HG03108 (cell line): Measurements from ENCODE around the gene ZFHX3.
A peak's percentile ranks its signal among the peaks of the same experiment; 100 is the strongest.

Source experiments
- ATAC-seq: cut with Tn5 transposase; IDR thresholded peaks from one replicate; pipeline ENCODE4 v1.9.1; 2021; ENCODE audit warnings: moderate library complexity; ENCODE audit not compliant: unreplicated experiment

Gene ZFHX3

DNA sequence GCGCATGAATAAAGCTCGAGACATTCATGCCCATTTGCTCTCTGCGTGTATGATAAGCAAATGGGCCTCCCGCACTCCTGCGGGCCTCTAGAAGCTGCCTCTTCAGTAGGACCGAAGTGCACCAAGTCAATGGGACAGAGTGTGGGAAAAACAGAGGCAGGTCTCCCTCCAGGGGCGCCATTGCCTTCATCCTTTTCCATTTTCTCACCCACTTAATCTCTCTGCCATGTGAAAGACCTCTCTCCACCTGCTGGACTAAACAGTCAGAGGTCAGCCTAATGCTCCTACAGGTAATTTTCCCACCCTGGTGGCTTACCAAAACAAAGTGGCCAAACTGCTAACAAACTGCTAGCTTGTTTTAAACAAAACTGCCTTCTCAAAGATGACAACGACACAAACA is 210.9 kb downstream of the ZFHX3 start:
- ATAC-seq: no peak

DNA sequence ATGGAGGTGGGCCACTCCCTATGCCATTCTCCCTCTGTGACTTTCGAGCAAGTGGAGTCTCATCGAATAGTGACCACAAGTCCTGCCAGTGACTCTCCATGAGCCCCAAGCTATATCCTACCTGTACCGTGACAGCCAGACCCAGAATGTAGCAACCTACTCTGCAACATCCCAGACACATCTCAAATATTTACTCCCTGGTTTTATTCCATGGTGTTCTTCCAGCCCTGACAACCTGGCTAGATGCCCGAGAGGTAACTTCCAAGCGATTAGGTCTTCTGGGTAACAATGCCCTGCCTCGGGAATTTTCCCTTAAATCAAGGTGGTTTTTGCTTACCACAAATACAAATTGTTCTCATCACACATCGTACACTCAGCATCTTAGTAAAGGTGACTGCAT is 211.7 kb downstream of the ZFHX3 start:
- ATAC-seq: no peak

DNA sequence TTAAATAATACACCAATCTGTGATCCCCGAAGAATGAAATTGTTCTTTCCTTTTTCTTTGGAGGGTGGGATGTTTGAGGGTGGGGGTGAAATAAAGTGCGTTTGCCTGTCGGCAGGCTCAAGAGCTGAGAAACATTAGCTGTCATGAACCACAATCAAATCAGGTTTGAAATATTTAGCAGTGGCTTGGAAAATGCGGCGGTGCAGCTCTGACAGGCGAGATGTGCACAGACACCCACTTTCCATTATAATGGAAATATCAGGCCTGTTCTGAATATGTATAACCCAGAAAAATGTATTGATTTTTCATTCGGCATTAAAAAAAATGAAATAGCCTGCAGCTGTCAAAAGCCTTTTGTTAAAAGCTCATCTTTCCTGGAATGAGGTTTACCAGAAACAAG is 212.8 kb downstream of the ZFHX3 start:
- ATAC-seq: no peak

DNA sequence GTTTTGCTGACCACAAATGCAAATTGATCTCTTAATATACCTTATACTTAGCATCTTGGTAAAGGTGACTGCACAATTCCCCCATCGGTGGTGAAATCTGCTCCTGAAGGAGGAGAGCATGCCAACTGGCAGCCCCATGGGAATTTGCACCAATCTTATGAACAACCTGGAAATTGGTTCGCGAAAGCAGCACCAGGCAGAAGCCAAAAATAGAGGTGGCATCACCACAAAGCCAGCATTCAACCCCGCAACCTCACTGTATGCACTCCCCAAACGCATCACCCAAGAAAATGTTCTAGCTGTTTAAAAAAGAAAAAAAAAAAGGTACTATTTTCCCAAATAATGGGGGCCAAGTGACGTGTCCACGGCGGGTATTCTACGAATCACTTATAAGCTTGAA is 213.4 kb downstream of the ZFHX3 start:
- no peak for ATAC-seq

DNA sequence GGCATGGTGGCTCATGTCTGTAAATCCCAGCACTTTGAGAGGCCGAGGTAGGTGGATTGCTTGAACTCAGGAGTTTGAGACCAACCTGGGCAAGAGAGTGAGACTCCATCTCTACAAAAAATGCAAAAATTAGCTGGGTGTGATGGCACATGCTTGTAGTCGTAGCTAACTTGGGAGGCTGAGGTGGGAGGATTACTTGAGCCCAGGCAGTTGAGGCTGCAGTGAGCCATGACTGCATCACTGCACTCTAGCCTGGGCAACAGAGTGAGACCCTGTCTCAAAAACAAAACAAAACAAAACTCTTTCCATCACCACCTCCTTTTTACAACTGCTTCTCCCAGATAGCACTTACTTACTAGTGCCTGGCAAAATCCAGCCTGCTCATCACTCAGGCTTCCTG is 214.0 kb downstream of the ZFHX3 start:
- no peak for ATAC-seq

DNA sequence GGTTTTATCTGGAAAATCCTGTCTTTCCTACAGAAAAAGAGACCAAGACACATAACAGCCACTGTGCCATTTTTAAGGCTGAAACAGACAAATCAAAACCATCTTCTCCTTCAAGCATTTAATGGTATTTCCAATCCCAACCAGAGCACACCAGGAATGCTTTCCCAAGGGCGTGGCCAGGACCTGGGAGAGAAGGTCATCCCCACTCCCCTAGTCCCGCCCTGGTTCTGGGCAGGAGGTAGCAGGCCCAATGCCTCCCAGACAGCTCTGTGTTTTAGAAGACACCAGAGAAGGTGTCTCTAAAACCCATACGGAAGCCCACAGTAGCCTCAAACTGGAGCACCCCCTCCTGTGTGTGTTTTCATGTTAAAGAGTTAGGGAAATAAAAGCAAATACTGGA is 214.4 kb downstream of the ZFHX3 start:
- no peak for ATAC-seq

DNA sequence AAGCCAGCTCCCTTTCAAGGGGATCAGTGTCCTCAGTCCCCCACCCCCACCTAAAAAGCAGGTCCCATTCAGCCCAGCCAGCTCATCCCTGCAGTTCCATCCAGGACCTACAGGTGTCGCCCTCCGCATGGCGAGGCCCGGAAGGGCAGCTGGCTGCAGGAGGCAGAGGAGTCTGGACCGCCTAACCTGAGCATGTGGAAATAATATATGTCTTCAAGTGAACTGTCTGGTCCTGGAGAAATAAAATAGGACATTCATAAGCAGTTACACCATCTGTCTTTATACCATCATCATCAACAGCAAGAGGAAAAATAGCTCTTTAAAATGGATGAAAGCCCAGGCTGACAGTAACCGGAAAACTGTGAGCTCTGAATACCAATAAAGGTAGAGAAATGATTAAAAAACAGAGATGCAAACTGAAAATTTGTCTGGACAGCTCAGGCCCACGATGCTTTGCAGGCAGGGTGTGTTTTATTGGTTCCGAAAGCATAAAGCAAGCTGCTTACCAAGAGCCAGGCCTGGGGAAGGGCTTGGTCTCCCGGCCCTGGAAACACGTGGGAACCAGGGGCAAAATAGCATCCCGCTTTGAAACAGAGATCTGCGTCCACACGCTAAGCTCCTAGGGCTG is 215.2 kb downstream of the ZFHX3 start:
- ATAC-seq: peak; percentile 73

DNA sequence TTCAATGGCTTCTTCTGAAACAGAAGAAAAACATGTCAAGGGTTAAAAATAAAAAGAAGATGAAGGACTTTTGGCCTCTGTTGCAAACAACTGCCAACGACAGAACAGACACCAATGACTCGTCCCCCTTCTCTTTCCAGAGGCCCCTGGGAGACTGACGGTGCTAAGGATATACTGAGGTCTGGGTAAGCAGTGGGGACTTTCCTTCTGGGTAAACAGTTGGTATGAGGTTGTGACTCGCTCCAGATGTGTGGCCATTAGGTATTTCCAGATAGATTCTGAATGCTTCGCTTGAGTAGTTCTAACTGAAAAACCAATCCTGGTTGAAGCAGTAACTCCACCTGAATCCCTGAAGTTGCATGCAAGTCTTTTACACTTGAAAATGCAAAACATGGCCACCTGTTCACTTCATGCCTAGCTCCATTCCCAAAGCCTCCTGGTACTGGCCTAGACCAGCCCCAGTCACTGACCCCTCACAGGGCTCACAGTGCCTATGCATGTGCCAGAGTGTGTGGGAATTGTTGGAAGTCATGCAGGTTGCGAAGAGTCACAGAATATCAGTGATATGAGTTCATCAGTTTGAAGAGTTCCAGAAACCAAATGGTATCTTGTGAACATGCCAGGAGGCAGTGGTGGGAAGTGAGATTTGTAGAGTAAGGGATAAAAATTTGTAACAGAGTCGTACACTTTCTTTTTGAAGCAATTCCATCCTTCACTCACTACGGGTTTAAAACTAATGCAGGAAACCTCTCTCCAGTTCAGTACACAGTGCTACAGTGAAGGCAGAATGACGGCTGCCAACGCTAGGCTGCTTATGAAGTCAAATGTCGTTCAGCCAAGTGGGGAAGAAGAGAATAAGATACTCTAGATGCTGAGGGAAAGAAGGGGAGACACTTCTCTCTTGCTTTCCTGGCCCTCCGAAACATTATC is 217.8 kb downstream of the ZFHX3 start:
- ATAC-seq: no peak

DNA sequence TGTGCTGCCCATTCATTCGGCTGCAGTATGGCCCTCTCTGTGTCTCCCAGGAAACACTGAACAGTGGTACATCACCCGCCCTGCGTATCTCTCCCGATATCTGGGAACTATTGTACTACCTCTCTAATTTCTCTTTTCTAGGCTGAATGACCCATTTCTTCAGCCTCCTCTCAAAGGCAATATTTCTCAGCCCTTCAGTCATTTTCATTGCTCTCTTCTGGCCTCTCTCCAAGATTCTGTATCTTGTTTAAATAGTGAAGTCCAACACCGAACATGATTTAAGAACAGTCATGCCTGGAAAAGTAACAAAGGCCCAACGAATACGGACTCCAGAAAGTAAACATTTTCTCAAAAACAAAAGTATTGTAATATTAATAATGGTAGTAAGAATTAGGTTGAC is 220.1 kb downstream of the ZFHX3 start:
- ATAC-seq: no peak

DNA sequence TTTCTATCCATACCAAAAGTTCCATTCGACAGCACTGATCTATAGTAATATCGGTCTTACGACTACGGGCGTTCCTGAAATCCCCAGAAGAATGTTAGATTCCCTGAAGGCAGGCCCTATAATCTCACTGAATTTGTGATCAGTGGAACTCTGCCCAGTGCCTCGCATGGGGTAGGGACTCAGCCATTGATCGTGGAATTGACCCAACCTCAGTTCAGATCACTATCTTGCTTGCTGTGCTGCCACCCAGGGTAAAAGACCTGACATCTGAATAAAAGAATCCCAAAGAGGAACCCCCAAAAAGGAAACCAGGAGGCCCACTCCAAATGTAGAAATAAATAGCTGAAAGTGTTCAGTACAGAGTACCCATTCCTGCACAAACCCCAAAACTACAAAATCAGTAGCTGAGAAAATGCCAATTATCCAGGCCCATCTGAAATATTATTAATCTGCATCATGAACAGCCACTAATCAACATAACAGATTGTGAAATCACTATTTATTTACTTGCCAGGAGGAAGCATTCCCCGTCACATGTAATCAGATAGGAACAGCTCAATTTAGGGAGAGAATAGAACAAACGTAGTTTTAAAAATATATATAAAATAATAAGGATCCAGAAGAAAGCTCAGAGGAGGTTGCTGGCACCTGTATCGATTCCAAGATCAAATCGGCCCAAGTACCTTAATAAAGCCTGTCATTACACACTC is 221.9 kb downstream of the ZFHX3 start:
- ATAC-seq: no peak

DNA sequence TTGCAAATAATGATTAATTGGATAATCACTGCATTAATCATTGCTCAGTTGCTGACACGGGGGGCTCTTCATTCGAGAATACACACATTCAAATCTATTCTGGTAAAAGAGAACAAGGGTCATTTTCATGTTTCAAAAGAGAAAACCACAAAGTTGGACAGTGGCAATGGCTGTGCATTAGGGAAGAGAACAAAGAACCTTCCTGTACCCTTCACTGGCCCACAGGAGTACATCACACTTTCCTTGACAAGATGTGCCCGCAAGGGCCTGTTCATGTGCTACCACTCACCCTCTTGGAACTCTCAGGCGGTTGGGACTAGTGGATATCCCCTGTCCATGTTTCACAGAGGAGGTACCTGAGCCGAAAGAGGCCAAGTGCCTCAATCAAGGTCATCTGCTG is 223.2 kb downstream of the ZFHX3 start:
- ATAC-seq: no peak

DNA sequence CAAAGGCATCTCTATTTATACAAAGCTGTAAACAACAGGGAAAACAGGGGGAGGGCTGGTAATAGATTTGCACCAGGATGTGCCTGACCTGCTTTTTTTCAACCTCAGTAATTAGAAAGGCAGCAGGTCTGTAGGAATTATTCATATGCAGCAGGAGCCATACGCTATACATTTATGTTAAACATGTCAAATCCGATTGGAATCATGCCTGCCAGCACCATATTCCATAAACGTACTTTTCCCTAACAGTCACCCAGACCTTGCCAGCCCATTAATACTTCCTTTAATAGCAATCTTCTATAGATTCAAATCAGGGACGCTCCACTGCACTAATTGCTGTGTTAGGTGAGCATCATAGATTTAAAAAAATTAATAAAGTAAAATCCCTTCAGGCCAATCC is 223.9 kb downstream of the ZFHX3 start:
- no peak for ATAC-seq

DNA sequence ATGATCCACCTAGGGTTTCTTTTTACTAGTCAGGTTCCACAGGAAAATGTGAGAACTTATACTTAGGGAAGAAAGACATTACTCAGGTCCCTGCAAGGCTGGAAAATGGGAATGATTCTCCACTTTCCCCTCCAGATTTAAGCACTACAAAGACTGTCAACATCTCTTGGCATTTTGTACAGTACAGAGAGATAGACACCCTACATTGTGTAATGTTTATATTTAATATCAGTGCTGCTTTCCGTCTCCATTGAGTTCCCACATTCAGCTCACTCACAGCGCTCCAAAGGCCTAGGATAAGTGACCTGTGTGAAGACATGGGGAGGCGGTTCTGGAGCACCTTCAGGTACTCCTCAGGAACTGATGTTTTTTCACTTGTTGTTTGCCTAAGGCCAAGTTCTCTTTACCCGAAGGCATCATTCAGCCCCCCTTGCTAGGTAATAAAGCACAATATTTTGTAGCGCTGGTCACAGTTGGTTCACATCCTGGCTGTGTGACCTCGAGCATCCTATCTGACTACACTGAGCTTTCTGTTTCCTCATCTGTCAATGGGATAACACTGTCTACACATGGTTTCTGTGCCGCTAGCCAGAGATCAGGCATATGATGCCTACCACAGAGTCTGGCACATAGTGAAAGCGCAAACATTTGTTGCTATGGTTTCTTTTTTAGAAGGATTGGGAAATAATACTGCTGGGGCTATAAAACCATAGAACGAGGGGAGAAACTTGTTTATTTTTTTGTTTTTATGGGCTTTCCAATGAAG is 226.6 kb downstream of the ZFHX3 start:
- ATAC-seq: no peak

DNA sequence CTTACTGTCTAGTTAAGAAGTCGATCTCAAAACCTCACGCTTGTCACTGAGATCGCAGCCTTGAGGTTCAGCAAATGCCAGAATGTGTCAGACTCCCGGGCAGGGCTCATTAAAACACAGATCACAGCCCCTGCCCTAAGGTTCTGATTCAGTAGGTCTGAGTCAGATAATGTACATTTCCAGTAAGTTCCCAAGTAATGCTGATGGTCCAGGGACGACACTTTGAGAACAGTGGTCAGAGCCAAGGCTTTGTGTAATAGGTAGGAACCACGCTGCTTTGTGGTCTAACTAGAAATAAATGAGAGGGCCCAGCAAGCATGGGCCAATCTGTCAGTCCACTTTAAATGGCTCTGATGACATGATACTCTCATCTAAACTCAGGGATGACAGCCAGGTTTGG is 228.6 kb downstream of the ZFHX3 start:
- no peak for ATAC-seq

DNA sequence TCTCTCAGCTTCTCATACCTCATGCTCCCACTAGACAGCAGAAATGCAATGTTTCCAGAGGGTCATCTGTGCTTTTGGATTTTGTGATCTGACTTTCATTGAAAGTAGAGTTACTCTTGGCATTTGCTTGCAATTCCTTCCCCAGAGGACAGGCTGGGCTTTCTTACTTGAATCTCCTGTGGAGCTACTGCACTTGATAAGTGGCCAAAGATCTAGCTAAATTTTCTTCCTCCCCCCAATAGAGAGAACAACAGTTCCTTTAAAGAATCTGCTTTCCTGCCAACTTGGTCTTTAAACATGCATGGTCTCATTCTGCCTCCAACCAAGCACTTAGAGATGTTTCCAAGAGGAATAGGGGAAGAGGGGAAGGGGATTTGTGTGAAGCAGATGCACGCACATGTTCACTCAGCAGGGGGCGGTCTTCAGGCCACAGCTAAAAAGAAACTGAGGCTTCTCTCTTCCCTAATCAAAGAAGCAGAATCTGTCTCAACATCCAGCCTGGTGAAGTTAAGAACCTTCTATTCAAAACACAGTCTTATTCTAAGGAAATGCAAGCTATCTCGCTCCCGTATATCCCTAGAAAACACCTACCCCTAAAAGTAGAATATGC is 229.6 kb downstream of the ZFHX3 start:
- no peak for ATAC-seq

DNA sequence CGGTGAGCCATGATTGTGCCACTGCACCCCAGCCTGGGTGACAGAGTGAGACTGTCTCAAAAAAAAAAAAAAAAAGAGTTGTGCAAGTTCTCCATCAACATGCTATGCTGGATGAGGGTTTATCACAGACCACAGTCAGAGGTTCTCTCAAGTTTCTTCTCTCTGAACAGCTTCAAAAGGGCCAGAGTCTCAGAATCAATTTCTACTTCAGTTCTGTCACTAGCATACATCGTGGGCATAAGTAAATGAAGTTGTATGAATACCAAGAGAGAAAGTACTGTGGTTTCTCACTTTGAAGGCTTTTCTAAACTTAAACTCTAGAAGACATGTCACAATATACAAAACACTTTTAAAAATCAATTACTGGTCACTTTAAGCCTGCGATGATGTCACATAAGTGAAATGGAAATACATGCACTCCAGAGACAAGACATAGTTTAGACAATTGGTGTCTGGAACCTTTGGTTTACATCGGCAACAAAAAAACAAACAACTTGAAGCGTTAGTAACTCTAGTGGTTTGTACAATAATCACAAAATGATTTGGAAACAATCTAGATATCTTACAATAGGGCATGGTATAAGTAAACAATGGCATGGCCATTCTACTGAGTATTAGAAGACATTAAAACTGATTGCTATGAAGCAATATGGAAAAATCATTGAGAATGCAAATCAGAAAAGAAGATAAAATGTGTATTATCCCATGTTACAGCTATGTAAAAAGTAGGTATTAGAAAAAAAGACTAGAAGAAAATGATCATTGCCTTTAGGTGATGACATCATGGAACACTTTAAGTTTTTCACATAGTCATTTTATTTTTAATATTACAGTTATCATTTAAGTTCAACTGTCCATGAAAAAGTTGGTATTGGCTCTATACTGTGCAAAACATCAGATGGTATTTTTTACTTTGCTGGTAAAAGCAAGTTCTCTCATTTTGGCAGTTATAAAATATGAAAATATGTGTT is 232.3 kb downstream of the ZFHX3 start:
- ATAC-seq: no peak

DNA sequence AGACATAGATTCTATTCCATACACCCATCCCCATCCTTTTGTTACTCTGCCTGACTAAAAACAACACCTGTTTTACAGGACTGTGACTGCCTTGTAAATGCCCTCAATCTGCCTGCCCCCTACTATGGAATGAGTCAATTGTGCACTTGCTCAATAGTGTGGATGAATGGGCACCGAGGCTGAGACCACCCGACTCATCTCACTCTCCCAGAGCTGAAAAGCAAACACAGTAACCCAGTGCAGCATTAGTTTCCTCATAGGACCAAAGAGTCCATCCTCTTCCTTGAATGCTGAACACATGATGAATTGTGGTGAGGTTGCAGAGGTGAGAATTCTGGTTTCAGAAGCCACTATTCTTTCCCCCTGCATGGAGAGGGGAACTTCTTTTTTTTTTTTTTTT is 233.7 kb downstream of the ZFHX3 start:
- ATAC-seq: no peak

DNA sequence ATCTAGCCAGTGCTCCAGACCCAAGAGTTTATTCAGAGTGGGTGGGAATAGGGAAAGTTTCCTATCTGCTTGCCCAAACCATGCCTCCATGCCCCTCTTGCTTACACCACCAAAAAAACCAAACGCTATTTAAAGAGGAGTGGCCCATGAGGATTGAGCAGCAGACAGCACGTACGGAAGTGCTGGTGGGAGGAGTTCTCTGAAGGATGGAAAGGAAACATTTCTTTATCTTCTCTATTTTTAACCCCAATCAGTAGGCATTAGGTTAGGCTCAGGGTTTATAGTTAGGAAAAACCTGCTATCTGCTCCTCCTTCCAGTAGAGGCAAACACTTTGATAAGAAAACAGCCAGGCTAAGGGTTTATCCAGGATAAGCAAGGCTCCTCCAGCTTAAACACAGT is 235.3 kb downstream of the ZFHX3 start:
- ATAC-seq: no peak

DNA sequence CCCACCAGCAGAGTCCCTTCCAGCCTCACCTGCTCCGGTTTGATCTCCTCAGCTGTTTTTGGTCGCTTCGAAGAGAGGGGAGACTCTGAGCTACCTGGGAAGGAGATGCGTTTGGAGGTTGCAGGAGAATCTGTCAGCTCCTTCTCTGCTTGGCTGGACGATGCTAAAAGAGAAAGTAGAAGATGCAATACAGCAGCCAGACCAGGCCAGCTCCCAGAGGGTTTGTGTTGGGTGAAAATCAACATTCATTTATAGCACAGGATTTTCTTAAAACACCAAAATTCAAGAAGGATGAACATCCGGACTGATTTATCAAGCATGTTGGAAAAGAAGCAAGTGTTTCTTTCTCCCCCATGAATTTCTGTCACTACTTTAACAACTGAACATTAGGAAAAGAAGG is 236.1 kb downstream of the ZFHX3 start:
- no peak for ATAC-seq
